ENCODE results near the gene KLHL17.

GRCh38 chr1:1006305-1007159 is 46.1 kb downstream of the KLHL17 start:
- no peak for TF ChIP-seq PML (IDR thresholded peaks at IDR 0.05; ENCODE audit: low read length)
- no peak for TF ChIP-seq TOE1 (IDR thresholded peaks at IDR 0.05; ENCODE audit: borderline replicate concordance)
- no peak for TF ChIP-seq TOE1 (CRISPR knock-in tag; IDR thresholded peaks at IDR 0.05; ENCODE audit: borderline replicate concordance, low read depth)
- no peak for TF ChIP-seq ESRRA (IDR thresholded peaks at IDR 0.05; ENCODE audit: borderline replicate concordance, low read depth)
- TF ChIP-seq GABPB2 (CRISPR knock-in tag; conservative IDR thresholded peaks at IDR 0.05), result no peak
- TF ChIP-seq MYC (IDR thresholded peaks at IDR 0.05; ENCODE audit: low read depth, low read length), result no peak
- TF ChIP-seq MYC (CRISPR knock-in tag; IDR thresholded peaks at IDR 0.05; ENCODE audit: borderline replicate concordance, low read depth), result no peak
- no peak for TF ChIP-seq DNMT1 (IDR thresholded peaks at IDR 0.05)
- no peak for TF ChIP-seq ZMIZ1 (IDR thresholded peaks at IDR 0.05; ENCODE audit: low read depth in 2 of 2, low read length in 2 of 2)
